Neuronal stem cell (in vitro differentiated cells): ENCODE data around the gene YIPF3.

ENCODE experiments used
- DNase-seq: peaks from one replicate; pipeline ENCODE4 v3.0.0-alpha.2; 2013; ENCODE audit warnings: low spot score
- H2AFZ ChIP-seq: one replicate; pipeline ENCODE4 v1.6.1; 2013; ENCODE audit warnings: mild to moderate bottlenecking, low read length, inconsistent platforms
- H2AK5ac ChIP-seq: 2 replicates; pipeline ENCODE4 v1.6.1; 2013; ENCODE audit warnings: low read depth, mild to moderate bottlenecking, inconsistent platforms, low read length, moderate library complexity, mixed read lengths
- H2BK120ac ChIP-seq: 2 replicates; pipeline ENCODE4 v1.6.1; 2013; ENCODE audit warnings: low read depth, mild to moderate bottlenecking, inconsistent platforms, low read length, moderate library complexity, mixed read lengths
- H2BK12ac ChIP-seq: one replicate; pipeline ENCODE4 v1.6.1; 2013; ENCODE audit warnings: low read length, inconsistent platforms
- H2BK15ac ChIP-seq: 2 replicates; pipeline ENCODE4 v1.6.1; 2013; ENCODE audit warnings: mild to moderate bottlenecking, low read length, inconsistent platforms, mixed read lengths
- H2BK5ac ChIP-seq: one replicate; pipeline ENCODE4 v1.6.1; 2013; ENCODE audit warnings: inconsistent platforms, mild to moderate bottlenecking, low read length, moderate library complexity
- H3K14ac ChIP-seq: one replicate; pipeline ENCODE4 v1.6.1; 2013; ENCODE audit warnings: low read length, inconsistent platforms
- H3K18ac ChIP-seq: 2 replicates; pipeline ENCODE4 v1.6.1; 2013; ENCODE audit warnings: low read length, inconsistent platforms
- H3K23ac ChIP-seq: 2 replicates; pipeline ENCODE4 v1.6.1; 2013; ENCODE audit warnings: low read depth, mild to moderate bottlenecking, mixed read lengths, low read length, inconsistent platforms; ENCODE audit not compliant: poor library complexity
- H3K27ac ChIP-seq: replicated peaks from 3 replicates; pipeline ENCODE4 v1.5.1; 2013; ENCODE audit warnings: low read length, inconsistent platforms
- H3K27me3 ChIP-seq, 3 experiments: 2 replicates each; pipeline ENCODE4 v1.6.1; 2013; ENCODE audit warnings: low read length in 3 of 3, mild to moderate bottlenecking in 2 of 3, inconsistent platforms in 1 of 3, low read depth in 1 of 3, mixed read lengths in 1 of 3, moderate library complexity in 1 of 3; ENCODE audit not compliant: control insufficient read depth in 3 of 3, insufficient read depth in 3 of 3
- H3K36me3 ChIP-seq, 2 donors: replicated peaks in 1 of 2; 2 replicates each; pipeline ENCODE4 v1.6.1; 2013; ENCODE audit warnings: low read length in 2 of 2; ENCODE audit not compliant: control insufficient read depth in 2 of 2, insufficient read depth in 2 of 2
- H3K4ac ChIP-seq: 2 replicates; pipeline ENCODE4 v1.6.1; 2013; ENCODE audit warnings: inconsistent platforms, mild to moderate bottlenecking, low read length, moderate library complexity
- H3K4me1 ChIP-seq, 2 donors: 1 replicate in 1 of 2; 2 replicates in 1 of 2; pipeline ENCODE4 v1.6.1; 2013; ENCODE audit warnings: low read length in 2 of 2, low read depth in 1 of 2; ENCODE audit not compliant: control insufficient read depth in 2 of 2, insufficient read depth in 1 of 2
- H3K4me2 ChIP-seq: one replicate; pipeline ENCODE4 v1.6.1; 2013; ENCODE audit warnings: mild to moderate bottlenecking, low read length, inconsistent platforms; ENCODE audit not compliant: insufficient read depth, poor library complexity, severe bottlenecking
- H3K4me3 ChIP-seq, 2 donors: 2 replicates each; pipeline ENCODE4 v1.5.1; 2013; ENCODE audit warnings: low read length in 2 of 2, mild to moderate bottlenecking in 2 of 2, inconsistent platforms in 1 of 2, moderate library complexity in 1 of 2
- H3K79me1 ChIP-seq: one replicate; pipeline ENCODE4 v1.6.1; 2013; ENCODE audit warnings: low read depth, mild to moderate bottlenecking, inconsistent platforms, low read length, moderate library complexity
- H3K9ac ChIP-seq: one replicate; pipeline ENCODE4 v1.6.1; 2013; ENCODE audit warnings: mild to moderate bottlenecking, low read depth, low read length, inconsistent platforms; ENCODE audit not compliant: poor library complexity
- H3K9me3 ChIP-seq, 2 donors: replicated peaks in 1 of 2; 2 replicates each; pipeline versions ENCODE3 to v1.6.1; 2013; ENCODE audit warnings: low read length in 2 of 2, mild to moderate bottlenecking in 2 of 2, inconsistent platforms in 1 of 2, low read depth in 1 of 2, mixed read lengths in 1 of 2, moderate library complexity in 1 of 2; ENCODE audit not compliant: control insufficient read depth in 2 of 2, insufficient read depth in 1 of 2
- H4K8ac ChIP-seq: one replicate; pipeline ENCODE4 v1.6.1; 2013; ENCODE audit warnings: low read depth, mild to moderate bottlenecking, inconsistent platforms, low read length, moderate library complexity
- H4K91ac ChIP-seq: one replicate; pipeline ENCODE4 v1.6.1; 2013; ENCODE audit warnings: low read length, low read depth, mild to moderate bottlenecking, inconsistent platforms; ENCODE audit not compliant: poor library complexity
- WGBS, 2 donors: extraction: QIAGEN DNeasy Blood & Tissue Kit; methylation state at CpG; one replicate each; pipeline ENCODE4 v1.1.7; 2013; ENCODE audit warnings: missing lambda C conversion rate in 2 of 2, mixed read lengths in 1 of 2; ENCODE audit not compliant: insufficient read length in 2 of 2, insufficient replicate concordance in 1 of 2; ENCODE audit errors: extremely low coverage in 2 of 2; 5-methylcytosine and 5-hydroxymethylcytosine counted together

The YIPF3 gene

DNA sequence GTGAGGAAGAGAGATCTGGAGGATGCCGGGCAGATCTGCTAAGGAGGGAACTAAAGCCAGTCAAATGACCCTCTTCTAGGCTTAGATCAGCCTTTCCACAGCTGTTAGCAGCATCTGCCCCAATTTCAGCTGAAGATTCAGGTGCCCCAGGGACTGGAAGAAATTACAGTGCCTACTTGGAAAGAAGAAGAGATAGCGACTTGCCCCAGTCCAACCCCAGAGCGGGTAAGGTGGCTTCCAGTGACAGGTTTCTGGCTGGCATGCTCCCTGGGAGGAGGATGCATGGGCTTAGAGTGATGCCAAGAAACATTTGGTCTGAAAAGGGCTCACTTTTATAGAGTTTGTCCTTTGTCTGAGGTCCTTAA lies 38.7 kb downstream of the YIPF3 start:
- no peaks in the 10 kb centered on the region for H3K27me3 ChIP-seq
- no peak overlapping the region for H3K4ac ChIP-seq
- H3K9me3 ChIP-seq = no peaks in the 10 kb centered on the region
- no peak overlapping the region for H2AK5ac ChIP-seq
- no peak overlapping the region for H4K8ac ChIP-seq
- H3K79me1 ChIP-seq = peaks cover 4% of the 10 kb centered on the region
- H3K9ac ChIP-seq = no peak overlapping the region
- H2BK120ac ChIP-seq = no peak overlapping the region
- no peak overlapping the region for H2BK5ac ChIP-seq
- no peak overlapping the region for H4K91ac ChIP-seq
- H3K36me3 ChIP-seq = peaks cover 0 to 12% of the 10 kb centered on the region in 2 donors
- peak overlapping the region; percentile 47 for H3K4me2 ChIP-seq
- no peak overlapping the region for H3K18ac ChIP-seq
- H3K4me1 ChIP-seq = peaks cover 9 to 10% of the 10 kb centered on the region in 2 donors
- no peak overlapping the region for H2BK15ac ChIP-seq
- DNase-seq = no peak
- H2AFZ ChIP-seq = peak overlapping the region; percentile 94
- H3K4me3 ChIP-seq = peak overlapping the region; percentile 63 to 86
- no peak overlapping the region for H2BK12ac ChIP-seq
- H3K14ac ChIP-seq = no peak overlapping the region
- no peak overlapping the region for H3K23ac ChIP-seq
- no CpG with 5 or more reads among the region's 3 CpGs for WGBS, 2 donors
- no peak overlapping the region for H3K27ac ChIP-seq

DNA sequence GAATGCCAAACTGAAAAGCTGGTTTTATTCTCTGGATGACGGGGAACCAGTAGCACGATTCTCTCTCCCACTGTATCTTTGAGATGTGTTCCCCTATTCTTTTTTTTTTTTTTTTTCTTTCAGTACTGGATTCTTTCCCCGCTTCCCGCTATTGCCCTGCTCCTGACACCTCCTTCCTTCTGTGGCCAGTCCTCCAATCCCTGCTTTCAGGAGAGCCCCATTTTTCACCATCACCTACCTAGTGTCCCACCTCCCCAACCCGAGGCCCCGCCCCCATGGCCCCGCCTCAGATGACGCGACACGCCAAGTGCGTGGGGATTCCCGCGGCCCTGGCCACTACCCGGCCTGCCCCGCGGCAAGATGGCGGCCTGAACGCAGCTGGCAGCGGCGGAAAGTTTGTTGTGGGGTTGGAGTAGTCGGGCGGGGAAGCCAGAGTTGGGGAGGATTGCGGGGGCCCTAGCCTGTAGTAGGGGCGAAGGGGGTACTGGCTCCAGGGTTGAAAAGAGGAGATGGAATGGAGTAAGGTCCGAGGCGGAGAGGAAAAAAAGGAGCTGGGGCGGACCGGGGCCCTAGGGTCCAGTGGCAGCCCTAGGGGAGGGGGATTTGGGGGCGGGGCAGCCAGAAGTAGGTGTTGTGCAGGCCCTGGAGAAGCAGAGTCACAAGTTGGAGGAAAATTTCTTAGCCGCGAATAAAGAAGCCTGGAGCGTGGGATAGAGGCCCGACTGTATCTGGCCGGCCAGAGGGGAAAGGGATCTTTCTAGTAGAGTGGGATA lies 39.3 kb downstream of the YIPF3 start, which contains the start of gene TJAP1:
TSS of gene TJAP1 (plus strand) at position 336 of the 773 bp plus-strand sequence. CDS start 21,432 bp downstream, outside the sequence.
- Histone ChIP-seq H3K23ac (peak within 1 kb of the TSS; percentile 95), H3K4ac (no peak within 1 kb of the TSS), H3K4me3 (peak within 1 kb of the TSS; percentile 63 to 86), H2BK15ac (no peak within 1 kb of the TSS), H2AK5ac (no peak within 1 kb of the TSS), H3K14ac (no peak within 1 kb of the TSS), H2AFZ (peak within 1 kb of the TSS; percentile 94), H3K79me1 (peaks cover 4% of the 10 kb centered on the region), H4K91ac (no peak within 1 kb of the TSS), H3K18ac (no peak within 1 kb of the TSS), H2BK12ac (no peak within 1 kb of the TSS), H3K27ac (no peak within 1 kb of the TSS), H4K8ac (no peak within 1 kb of the TSS), H2BK5ac (no peak within 1 kb of the TSS), H2BK120ac (no peak within 1 kb of the TSS), H3K36me3 (peaks cover 0 to 10% of the 10 kb centered on the region in 2 donors), H3K9me3 (no peaks in the 10 kb centered on the region), H3K4me1 (peaks cover 9 to 10% of the 10 kb centered on the region in 2 donors), H3K9ac (no peak within 1 kb of the TSS), H3K27me3 (no peaks in the 10 kb centered on the region), H3K4me2 (peak within 1 kb of the TSS; percentile 47)
- no CpG with 5 or more reads among the region's 34 CpGs for WGBS, 2 donors
- DNase-seq = peak; percentile 82

DNA sequence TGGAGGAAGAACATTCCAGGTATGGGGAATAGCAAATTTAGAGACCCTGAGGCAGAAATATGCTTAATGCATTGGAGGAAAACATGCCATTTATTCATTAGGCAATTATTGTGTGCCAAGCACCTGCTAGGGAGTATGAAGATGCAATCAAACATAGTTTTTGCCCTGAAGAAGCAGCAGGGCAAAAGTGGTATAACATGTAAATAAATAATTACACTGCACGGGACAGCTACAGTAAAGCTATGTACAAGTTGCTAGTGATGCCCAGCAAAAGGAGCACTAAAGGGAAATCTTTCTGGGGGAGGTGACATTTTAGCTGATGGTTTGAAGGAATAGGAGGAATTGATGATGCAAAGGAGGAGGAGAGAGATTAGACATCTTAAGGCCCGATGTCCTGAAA lies 40.0 kb downstream of the YIPF3 start:
- Histone ChIP-seq H2BK15ac (no peak overlapping the region), H2AFZ (peak overlapping the region; percentile 94), H2AK5ac (no peak overlapping the region), H2BK12ac (no peak overlapping the region), H3K79me1 (peaks cover 4% of the 10 kb centered on the region), H3K9ac (no peak overlapping the region), H3K4me2 (peak overlapping the region; percentile 41), H2BK120ac (no peak overlapping the region), H3K27ac (no peak overlapping the region), H3K4me1 (peaks cover 9 to 10% of the 10 kb centered on the region in 2 donors), H3K4ac (no peak overlapping the region), H3K9me3 (no peaks in the 10 kb centered on the region), H3K18ac (no peak overlapping the region), H4K8ac (no peak overlapping the region), H3K23ac (no peak overlapping the region), H3K14ac (no peak overlapping the region), H4K91ac (no peak overlapping the region), H3K4me3 (peak overlapping the region in 1 of 2 donors; percentile 63), H2BK5ac (no peak overlapping the region), H3K36me3 (peaks cover 0 to 8% of the 10 kb centered on the region in 2 donors), H3K27me3 (no peaks in the 10 kb centered on the region)
- no CpG with 5 or more reads among the region's 2 CpGs for WGBS, 2 donors
- DNase-seq = no peak

DNA sequence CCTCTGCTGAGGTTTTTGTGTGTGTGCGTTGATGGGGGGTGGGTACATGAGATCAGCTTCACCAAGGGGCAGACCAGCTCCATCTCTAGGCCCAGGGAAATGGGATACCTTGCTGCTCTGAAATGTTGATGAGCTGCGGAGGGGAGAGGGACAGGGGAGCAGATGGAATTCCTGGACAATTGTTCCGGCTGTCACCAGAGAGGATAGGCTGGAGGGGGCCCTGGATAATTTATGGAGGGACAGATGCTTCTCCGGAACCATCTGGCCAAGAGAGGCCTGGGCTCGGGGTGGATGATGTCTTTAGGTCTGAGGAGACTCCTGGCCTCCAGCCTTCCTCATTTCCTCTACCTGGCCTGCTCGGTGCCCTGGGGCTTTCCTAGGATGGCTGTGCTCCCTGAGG lies 41.2 kb downstream of the YIPF3 start:
- Histone ChIP-seq H3K18ac (no peak overlapping the region), H3K14ac (no peak overlapping the region), H2BK5ac (no peak overlapping the region), H3K23ac (no peak overlapping the region), H3K79me1 (peaks cover 4% of the 10 kb centered on the region), H4K8ac (no peak overlapping the region), H2AK5ac (no peak overlapping the region), H2BK12ac (no peak overlapping the region), H2AFZ (peak overlapping the region; percentile 52), H3K36me3 (peaks cover 0 to 2% of the 10 kb centered on the region in 2 donors), H3K4me3 (no peak overlapping the region), H2BK120ac (no peak overlapping the region), H2BK15ac (no peak overlapping the region), H3K27me3 (no peaks in the 10 kb centered on the region), H3K4me2 (no peak overlapping the region), H3K9ac (no peak overlapping the region), H3K27ac (no peak overlapping the region), H3K4ac (no peak overlapping the region), H4K91ac (no peak overlapping the region), H3K9me3 (no peaks in the 10 kb centered on the region), H3K4me1 (peaks cover 7 to 10% of the 10 kb centered on the region in 2 donors)
- WGBS, 2 donors = no CpG with 5 or more reads among the region's 6 CpGs
- no peak for DNase-seq
